ENCODE results near the gene CDH2. TPM values are rescaled to one million over a fixed set of nuclear protein-coding genes. Genes with fewer than 3 reads are reported as not detected.
A peak's percentile ranks its signal among the peaks of the same experiment; 100 is the strongest.

The CDH2 gene
- total and polyA plus RNA-seq, 9 donors: 2.9 to 78.3 (median 11.2) TPM

- intact Hi-C loops (cut with DNase I): no loop called here
- 47 to 50% (median 48%) methylated on average over 6 of the region's 6 CpGs for WGBS, 3 donors
- Histone ChIP-seq H3K27me3 (no peaks in the 10 kb centered on the region), H3K4me1 (ENCODE audit: insufficient read depth) (peaks cover 4% of the 10 kb centered on the region), H3K36me3 (no peaks in the 10 kb centered on the region), H3K9me3 (no peaks in the 10 kb centered on the region), H3K4me3 (no peak overlapping the region), H3K27ac (no peak overlapping the region)
- DNase-seq: no peak
- no peak for TF ChIP-seq POLR2A (IDR thresholded peaks at IDR 0.05)
- no peak for TF ChIP-seq EP300 (IDR thresholded peaks at IDR 0.05)
- TF ChIP-seq CTCF (IDR thresholded peaks at IDR 0.05): no peak
These were observed 1.8 kb upstream of the CDH2 start for GRCh38 chr18:28178720-28179119.

GRCh38 chr18:28177828-28178635, 1.1 kb upstream of the CDH2 start:
- DNase-seq: peak; percentile 47 to 77 (median 68)
- Histone ChIP-seq H3K4me1 (ENCODE audit: insufficient read depth) (peaks cover 4% of the 10 kb centered on the region), H3K27me3 (no peaks in the 10 kb centered on the region), H3K4me3 (peak overlapping the region; percentile 39), H3K27ac (peak overlapping the region in 1 of 2 donors; percentile 72), H3K9me3 (no peaks in the 10 kb centered on the region), H3K36me3 (no peaks in the 10 kb centered on the region)
- 1% methylated on average over 51 to 83 of the region's 83 CpGs for WGBS, 3 donors
- intact Hi-C loops (cut with DNase I): no loop called here
- TF ChIP-seq CTCF (IDR thresholded peaks at IDR 0.05) (no peak), POLR2A (IDR thresholded peaks at IDR 0.05) (no peak), EP300 (IDR thresholded peaks at IDR 0.05) (no peak)

GRCh38 chr18:28176698-28176947, 307 bp downstream of the CDH2 start:
- Histone ChIP-seq H3K27ac (peak overlapping the region in 1 of 2 donors; percentile 46), H3K9me3 (no peaks in the 10 kb centered on the region), H3K4me1 (ENCODE audit: insufficient read depth) (peaks cover 4% of the 10 kb centered on the region), H3K4me3 (peak overlapping the region; percentile 39), H3K27me3 (no peaks in the 10 kb centered on the region), H3K36me3 (no peaks in the 10 kb centered on the region)
- 0 to 2% (median 0%) methylated on average over 21 to 38 of the region's 38 CpGs for WGBS, 3 donors
- TF ChIP-seq EP300 (IDR thresholded peaks at IDR 0.05): no peak
- TF ChIP-seq POLR2A (IDR thresholded peaks at IDR 0.05): no peak
- TF ChIP-seq CTCF (IDR thresholded peaks at IDR 0.05): no peak
- intact Hi-C loops (cut with DNase I): no loop called here
- peak in 2 of 5 donors; percentile 22 to 34 for DNase-seq

- peak in 3 of 5 donors; percentile 21 to 47 (median 36) for DNase-seq
These were observed 816 bp downstream of the CDH2 start for GRCh38 chr18:28175930-28176697.

More at GRCh38 chr18:28175930-28176697, 816 bp downstream of the CDH2 start:
- H3K36me3 ChIP-seq: no peaks in the 10 kb centered on the region
- H3K4me1 ChIP-seq (ENCODE audit: insufficient read depth): peaks cover 4% of the 10 kb centered on the region
- intact Hi-C loops (cut with DNase I): no loop called here
- peak overlapping the region in 1 of 2 donors; percentile 46 for H3K27ac ChIP-seq
- peak overlapping the region; percentile 39 for H3K4me3 ChIP-seq
- no peaks in the 10 kb centered on the region for H3K9me3 ChIP-seq
- TF ChIP-seq EP300 (IDR thresholded peaks at IDR 0.05): no peak
- no peak for TF ChIP-seq POLR2A (IDR thresholded peaks at IDR 0.05)
- TF ChIP-seq CTCF (IDR thresholded peaks at IDR 0.05): no peak
- WGBS, 3 donors: 0 to 1% (median 0%) methylated on average over 37 to 44 of the region's 44 CpGs
- H3K27me3 ChIP-seq: no peaks in the 10 kb centered on the region

All from ovary (tissue), 9 donors.